GM21529 (cell line): ENCODE data around the gene BBLN.

ENCODE experiments used
- ATAC-seq: cut with Tn5 transposase; IDR thresholded peaks from one replicate; pipeline ENCODE4 v1.9.1; 2021; ENCODE audit not compliant: unreplicated experiment

The BBLN gene

DNA sequence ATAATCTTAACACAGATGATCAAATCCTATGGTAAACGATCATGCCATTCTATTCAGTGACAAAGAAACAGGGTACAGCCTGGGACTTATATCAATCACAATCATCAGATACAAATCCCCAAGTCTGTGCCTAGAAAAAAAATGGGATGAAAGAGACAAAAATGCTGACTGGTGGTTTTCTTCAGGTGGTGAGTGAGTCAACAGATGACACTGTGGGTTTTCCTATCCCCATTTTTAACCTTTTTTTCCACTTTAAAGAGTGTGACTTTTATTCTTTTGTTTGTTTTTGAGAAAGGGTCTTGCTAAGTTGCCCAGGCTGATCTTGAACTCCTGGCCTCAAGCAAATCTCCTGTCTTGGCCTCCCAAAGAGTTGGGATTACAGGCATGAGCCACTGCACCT, 28.1 kb downstream of the BBLN start:
- no peak for ATAC-seq

DNA sequence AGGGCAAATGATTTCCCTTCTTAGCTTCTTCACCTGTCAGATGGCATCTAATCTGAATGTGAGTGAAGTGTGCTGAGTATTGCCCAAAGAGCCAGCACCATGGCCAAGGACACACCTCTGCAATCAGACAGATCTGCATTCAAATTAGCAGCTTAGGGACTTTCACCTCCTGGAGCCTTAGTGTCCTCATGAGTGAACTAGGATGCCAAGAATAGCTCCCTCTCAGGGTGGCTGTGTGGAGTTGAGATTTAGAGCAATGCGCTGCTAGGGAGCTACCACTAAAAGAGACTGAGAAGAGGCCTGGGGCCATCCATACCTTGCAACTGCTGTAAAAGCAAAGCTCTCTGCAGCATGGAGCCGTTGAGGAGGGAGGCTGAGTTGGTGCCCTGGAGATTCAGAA, 29.9 kb downstream of the BBLN start:
- no peak for ATAC-seq

DNA sequence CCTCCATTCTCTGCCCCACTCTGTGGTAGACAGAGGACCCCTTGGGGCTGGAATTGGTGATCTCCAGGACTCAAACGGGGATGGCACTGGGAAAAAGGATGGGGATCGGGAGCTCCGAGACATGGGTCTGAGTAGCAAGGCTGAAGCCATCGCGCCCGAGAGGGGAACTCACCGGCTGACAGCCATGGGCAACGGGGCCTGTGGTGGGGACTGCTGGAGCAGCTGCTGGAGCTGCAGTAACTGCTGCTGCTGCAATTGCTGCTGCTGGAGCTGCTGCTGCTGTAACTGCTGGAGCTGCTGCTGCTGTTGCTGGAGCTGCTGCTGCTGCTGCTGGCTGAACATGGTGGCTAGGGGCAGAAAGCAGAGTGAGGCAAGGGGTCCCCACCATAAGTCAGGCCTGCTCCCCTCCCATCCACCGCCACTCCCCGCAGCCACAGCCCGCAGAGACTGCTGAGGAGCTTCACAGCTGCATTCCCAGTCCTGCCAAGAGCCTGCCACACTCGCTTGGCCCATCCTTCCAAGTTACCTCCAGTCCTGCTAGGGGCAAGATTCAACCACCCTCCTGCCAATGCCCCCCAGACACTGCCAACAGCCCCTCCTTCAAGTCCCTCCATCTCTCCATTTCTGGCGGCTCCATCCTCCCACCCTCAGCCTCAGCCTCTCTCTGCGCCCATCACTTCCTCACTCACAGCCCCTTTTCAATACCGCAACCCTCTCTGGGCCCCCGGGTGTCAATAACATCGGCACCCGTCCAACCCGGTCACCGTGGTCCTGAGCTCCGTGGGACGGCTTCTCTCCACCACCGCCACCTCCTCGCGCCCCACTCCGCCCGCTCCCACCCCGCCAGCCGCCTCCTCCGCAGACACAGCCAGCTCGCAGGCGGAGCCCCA, 30.7 kb downstream of the BBLN start:
- ATAC-seq: peak; percentile 24

DNA sequence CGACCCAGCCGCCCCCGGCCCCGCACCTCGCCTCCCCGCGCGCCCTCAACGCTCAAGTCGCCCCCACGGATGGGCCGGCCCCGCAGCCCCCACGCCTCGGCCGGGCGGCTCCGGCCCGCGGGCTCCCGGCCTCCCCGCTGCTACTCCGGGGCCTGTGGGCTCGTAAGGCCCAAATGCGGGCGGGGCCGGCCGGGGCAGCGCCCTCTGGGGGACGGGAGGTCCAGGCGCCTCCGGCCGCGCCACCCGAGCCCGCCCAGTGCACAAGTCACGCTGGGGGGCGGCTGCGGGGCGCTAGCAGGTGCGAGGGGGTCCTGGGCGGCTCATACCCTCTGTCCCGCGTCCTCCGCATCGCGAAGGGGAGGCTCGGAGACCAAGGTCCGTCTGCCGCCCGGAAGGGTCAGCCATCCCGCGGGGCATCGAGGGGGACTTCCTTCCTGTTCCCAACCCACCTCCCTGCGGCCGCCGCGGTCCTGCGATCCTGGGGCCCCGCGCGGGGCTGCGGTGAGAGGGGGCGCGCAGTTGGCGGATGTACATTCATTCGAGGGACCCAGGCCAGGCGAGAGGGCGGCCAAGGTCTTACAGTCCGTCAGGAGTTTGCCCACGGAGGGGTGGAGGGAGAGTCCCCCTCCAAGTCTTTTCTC, 31.5 kb downstream of the BBLN start, which contains the start of gene CIZ1:
CIZ1 (minus strand) TSS at position 167 of the 641 bp plus-strand sequence. CDS start 715 bp downstream, outside the sequence.
- ATAC-seq: peak; percentile 78

DNA sequence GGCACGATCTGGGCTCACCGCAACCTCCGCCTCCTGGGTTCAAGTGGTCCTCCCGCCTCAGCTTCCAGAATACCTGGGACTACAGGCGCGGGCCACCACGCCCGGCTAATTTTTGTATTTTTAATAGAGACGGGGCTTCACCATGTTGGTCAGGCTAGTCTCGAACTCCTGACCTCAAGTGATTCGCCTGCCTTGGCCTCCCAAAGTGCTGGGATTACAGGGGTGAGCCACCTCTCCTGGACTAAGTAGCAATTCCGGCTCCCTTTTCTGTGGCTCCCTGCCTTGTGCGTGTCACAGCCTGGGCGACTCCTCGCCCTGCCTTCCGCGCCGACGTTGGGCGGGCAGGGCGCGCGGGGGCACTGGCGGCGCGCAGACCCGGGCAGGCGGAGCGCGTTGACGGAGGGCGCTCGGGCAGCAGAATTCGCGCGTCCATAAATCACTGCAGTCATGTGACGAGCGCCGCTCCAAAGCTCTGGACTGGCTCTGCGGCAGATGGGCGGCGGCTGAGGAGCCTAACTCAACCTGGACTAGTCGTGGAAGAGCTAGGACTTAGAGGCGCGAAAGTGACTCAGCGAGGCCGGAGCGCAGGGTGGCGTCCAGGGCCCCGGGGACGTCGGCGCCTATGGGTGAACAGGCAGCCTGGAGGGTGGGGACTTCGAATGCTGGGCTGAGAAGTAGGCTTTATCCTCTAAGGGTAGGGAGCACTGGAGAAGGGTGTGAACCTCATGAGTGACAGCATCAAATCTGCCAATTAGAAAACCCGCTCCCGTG, 32.7 kb downstream of the BBLN start:
- ATAC-seq: no peak

DNA sequence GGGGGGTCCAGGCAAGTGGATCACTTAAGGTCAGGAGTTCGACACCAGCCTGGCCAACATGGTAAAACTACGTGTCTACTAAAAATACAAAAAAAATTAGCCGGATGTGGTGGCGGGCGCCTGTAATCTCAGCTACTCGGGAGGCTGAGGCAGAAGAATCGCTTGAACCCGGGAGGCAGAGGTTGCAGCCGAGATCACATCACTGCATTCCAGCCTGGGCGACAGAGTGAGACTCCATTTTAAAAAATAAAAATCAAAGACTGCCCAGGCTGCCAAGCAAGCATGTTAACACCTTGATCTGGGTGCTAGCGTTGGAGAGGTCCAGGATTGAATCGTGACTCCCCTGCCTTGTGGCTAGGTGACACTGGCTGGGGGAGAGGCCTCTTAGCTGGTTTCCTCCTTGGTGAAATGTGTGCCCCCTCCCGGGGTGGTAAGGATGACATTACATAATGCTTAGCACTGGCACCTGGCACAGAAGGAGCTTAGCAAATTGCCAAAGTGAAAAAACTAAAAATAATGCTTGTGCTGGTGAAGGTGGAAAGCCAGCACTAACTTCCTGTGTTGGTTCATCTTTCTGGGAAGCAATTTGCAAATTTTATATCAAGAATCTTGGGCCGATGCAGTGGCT, 33.5 kb downstream of the BBLN start:
- ATAC-seq: no peak

DNA sequence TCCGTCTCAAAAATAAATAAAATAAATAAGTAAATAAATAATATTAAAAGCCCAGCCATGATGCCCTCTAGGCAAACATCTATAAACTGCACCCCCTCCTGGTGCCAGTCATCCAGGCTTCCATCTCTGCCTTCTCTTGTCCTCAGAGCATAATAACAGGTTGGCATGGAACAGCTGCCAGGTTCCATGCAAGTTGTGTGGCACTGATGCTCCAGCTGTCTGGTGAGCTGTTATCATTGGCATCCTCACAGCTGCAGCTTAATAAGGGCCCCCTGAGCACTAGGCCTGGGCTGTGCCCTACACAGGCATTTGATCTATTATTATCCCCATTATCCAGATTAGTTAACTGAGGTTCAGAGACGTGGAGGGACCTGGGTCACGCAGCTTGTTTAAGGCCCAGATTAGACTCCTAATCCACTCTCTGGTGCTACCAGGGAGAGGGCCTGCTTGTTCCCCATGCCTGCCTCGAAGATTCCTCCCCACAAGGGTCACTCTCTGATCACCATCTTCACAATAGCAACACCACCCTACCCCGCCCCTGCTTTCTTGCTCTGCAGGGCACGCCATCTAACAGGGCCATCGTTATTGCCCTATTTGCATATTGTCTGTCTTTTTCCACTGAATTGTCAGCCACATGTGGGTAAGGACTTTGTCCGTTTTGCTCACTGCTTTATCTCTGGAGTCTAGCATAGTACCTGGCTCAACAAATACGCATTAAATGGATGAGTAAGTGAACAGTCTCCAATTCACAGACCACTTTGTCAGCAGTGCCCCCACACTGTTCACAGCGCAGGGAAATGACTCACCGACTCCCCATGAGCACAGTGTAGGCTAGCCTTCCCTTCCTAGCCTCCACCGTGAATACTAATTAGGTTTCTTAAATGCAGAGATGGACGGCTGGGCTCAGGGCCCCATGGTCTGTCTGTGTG, 41.6 kb downstream of the BBLN start:
- no peak for ATAC-seq

DNA sequence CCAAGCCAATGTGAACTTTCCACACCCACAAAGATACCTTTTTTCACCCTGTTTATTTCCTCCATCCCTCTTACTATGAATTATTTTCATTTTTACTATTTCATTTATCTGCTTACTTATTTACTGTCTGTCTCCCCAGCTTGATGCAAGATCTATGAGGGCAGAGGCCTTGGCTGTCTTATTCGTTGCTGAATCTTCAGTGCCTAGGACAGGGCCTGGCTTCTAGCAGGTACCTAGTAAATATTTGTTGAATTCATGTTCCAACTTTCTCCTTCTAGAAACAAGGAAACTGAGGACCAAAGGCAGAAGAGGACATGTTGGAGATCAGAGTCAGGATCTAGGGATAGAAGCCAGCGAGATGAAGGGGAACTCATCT, 42.6 kb downstream of the BBLN start:
- no peak for ATAC-seq

DNA sequence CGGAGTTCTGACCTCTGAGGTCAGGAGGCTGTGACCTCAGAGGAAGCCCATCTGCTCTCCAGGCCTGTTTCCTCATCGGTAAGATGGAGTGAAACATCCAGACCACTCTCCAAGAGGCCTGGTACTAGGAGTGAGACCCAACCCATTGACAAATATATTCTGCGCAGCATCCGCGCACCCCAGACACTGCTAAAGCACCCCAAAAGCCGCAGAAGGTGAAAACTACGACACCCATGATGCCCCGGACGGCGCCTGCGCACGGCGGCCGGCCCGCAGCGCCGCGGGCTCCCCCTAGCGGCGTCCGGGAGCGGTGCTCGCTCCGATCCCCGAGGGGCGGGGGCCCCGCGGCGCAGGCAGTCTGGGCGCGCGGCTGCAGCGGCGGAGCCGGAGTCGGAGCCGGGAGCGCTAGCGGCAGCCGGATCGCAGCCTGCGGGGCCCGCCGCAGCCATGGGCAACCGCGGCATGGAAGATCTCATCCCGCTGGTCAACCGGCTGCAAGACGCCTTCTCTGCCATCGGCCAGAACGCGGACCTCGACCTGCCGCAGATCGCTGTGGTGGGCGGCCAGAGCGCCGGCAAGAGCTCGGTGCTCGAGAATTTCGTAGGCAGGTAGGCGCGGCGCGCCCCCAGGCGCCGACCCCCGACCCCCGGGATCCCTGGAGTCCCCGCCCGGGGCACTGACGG, 43.1 kb downstream of the BBLN start, which contains the start of gene DNM1:
DNM1 (plus strand) TSS at position 356 of the 683 bp plus-strand sequence; CDS start at position 448, 92 bp downstream.
- peak; percentile 73 for ATAC-seq

DNA sequence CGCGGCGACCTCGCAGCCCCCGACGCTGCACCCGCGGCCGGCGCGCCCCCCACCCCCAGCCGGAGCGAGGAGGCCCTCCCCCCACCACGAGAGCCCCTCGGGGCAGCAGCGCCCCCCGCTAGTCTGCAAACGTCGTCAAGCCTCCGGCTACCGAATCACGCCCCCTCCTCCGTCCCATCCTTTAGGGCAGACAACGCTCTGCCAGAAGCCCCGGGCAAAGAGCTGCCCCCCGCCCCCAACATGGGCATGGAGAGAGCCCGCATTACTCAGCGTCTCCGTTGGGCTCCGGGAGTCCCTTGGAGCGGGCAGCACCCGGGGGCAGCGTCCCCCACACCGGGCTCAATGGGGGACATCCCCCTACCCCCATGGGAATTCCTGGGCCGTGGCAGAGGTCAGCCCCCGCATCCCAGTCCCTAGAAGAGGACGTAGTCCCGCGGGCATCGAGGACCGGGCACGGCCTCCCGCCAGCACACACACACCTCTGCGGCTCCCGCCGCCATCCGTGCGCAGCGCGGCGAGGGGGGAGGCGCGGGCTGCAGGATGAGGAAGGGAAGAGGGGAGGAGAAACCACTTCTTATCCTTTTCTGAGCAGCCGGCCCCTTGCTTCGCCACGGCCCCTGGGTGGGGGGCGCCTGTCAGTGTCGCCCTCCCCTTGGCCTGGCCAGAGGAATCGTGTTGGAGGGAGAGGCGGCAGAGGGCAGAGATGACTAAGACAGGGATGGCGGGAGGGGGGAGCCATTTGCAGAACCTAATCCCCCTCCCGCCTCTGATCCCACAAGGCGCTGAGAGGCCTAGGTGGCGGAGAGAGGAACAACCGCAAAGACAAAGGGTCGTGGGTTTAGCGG, 43.9 kb downstream of the BBLN start:
- ATAC-seq: no peak

DNA sequence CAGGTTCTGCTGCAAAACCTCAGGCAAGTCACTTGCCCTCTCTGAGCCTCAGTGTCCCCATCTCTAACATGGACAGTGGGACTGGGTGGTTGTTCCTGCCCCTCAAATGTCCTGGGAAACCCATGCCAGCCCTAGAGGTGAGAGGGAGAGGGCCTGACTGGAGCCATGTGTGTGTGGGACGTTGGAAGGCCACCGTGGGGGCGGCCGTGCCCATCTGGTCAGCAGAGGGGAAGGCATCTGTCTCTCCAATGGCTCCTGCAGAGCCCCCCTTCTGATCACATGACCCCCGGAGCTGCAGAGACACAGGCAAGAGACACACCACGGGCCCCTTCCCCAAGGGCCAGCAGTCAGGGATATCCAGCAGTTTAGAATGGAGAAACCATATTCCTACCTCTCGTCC, 44.8 kb downstream of the BBLN start:
- ATAC-seq: no peak

DNA sequence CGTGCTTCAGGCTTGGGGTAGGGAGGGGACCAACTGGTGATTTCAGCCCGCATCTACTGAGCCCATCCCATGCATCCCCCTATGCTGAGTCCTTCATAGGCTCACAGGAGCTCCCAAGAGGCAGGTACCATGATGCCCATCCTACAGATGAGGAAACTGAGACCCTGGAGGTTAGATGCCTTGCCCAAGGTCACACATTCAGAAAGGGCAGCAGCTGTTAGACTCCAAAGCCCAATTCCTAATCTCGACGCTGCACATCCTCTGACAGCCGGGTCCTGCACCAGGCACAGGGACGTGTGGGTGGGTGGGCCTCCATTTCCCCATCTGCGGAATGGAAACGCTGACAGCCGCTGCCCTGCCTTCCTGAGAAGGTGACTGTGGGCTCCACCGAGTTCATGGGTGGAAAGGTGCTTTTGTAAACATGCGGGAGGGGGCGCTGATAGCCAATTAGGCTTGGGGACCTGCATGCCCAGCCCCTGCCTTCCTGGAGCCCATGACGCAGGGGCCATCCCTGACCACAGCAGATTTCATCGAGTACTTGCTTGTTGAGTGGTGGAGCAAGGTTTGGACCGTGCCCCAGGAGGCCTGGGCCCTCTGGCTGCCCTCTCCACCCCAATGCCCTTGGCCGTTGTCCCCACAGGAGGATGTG, 45.4 kb downstream of the BBLN start:
- ATAC-seq: no peak

DNA sequence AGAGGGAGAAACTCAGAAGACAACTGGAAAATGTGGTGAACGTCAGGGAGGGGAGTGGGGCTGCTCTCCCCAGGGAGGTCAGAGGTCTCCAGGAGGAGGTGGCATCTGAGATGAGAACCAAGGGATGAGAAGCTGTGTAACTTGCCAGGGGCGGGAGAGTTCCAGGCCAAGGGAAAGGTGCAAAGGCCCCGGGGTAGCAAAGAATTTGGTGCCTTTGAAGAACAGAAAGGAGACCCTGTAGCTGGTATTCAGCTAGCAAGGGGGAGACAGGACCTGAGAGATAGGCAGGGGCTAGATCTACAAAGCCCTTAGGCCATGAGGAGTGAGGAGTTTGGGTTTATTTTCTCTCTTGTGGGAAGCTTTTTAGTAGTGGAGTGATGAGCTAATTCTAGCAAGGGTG, 46.4 kb downstream of the BBLN start:
- no peak for ATAC-seq

DNA sequence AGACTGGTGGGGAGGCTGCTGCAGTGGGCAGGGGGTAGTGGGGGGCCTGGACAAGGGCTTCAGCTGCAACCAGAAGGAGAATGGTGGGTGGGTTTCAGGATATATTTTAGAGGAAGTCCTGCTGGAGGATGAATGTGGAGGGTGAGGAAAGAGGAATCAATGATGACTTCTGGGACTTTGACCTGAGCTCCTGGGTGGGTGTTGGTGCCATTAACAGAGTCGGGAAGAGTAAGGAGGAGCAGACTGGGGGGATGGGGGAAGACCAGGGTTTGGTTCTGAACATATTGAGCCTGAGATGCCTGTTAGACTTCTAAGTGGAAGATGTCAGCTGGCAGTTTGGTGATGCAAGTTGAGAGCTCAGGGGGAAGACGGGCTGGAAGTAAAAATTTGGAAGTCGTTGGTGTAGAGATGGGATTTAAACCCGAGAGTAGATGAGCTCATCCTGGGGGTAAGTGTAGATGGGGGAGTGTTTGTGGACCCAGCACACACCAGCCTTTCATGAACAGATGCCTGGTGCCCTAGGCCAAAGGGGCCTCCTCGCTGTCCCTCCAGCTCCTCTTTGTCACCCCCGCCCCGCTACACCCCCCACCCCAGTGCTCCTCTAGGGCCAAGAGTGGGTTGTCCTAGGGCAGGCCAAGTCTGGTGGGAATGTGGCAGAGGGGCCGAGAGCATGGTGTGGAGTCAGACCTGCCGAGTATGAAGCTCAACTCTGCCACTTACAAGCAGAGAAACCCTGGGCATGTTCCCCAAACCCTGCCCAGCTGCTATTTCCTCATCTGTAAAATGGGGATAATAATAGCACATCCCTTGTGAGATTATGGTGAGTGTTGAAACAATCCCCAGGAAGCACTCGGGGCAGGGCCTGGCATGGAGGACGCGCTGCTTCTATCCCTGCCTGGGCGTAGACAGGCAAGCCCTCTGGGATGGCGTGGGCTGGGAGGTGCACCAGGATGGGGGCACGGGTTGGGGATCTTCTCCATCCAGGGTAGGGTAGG, 47.1 kb downstream of the BBLN start:
- ATAC-seq: no peak

DNA sequence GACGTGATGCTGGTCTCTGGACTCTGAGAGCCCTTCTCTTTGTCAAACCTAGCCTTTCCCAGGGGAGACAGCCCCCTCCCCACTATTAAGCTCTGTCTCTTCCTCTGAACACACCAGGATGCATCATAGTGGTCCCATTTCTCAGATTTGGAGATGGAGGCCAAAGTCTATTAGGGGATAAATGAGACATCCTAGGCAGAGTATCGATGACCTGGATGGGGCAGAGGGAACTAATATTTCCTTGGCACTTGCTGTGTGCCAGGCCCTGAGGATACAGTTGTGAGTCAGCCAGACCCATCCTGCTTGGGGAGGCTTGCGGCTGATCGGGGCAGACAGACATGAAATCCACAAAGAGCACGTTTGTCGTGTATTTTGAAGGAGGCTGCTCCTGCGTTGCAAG, 48.3 kb downstream of the BBLN start:
- no peak for ATAC-seq

DNA sequence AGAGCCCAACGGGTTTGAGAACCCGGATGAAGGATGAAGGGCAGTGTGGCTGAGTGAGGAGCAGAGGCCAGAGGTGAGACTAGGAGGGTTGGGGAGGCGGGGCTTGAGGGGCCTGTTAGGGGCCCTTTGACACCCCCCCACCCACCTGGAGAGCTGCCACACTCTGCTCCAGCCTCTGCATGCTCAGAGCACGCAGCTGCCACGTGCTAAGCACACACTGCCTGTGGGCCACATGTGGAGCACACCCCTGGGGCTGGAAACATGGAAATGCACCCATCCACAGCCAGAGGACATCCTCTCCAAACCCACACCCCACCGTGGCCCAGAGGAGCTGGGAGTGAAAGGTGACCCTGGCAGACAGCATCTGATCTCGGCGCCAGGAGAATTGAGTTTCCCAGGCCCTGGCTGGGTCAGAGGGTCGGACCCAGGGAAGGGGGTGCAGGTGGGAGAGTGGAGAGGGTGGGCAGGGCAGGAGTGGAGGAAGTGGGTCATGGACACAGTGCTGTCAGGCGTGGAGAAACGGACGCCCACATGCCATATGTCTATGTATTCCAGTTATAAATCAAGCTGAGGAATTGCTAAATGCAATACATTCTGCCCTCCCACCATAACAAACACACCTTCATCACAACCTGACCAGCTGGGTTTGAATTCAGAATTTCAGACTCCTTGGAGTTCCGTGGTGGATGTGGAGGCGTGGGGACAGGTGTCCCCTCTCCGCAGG, 49.0 kb downstream of the BBLN start:
- ATAC-seq: no peak
